Nephron (organoid): ENCODE data around the gene ABLIM1.

Experiments used
- H3K27ac Mint-ChIP-seq, 3 experiments: 2 replicates each; pipeline ENCODE4 v1.8.0; 2020; ENCODE audit warnings: mixed read lengths in 3 of 3, mild to moderate bottlenecking in 2 of 3, moderate library complexity in 1 of 3
- H3K27me3 Mint-ChIP-seq: 2 replicates; pipeline ENCODE4 v1.8.0; 2021; ENCODE audit warnings: low read depth, mild to moderate bottlenecking, moderate library complexity, mixed read lengths
- H3K36me3 Mint-ChIP-seq: 2 replicates; pipeline ENCODE4 v1.8.0; 2020; ENCODE audit warnings: low read depth, mixed read lengths
- H3K4me1 Mint-ChIP-seq: 2 replicates; pipeline ENCODE4 v1.8.0; 2020; ENCODE audit warnings: mixed read lengths
- H3K4me3 Mint-ChIP-seq, 3 experiments: 2 replicates each; pipeline ENCODE4 v1.8.0; 2020; ENCODE audit warnings: mild to moderate bottlenecking in 3 of 3, mixed read lengths in 3 of 3, moderate library complexity in 2 of 3
- H3K9me3 Mint-ChIP-seq: 2 replicates; pipeline ENCODE4 v1.8.0; 2020; ENCODE audit warnings: mixed read lengths
- CTCF ChIP-seq, 3 experiments: fragments of 200-600 bp; sonication (generic); IDR thresholded peaks; one replicate each; pipeline ENCODE4 v1.5.0; 2021; ENCODE audit warnings: antibody characterized with exemption in 3 of 3; ENCODE audit not compliant: unreplicated experiment in 3 of 3

ABLIM1 gene

GRCh38 chr10:114548662-114549061, 109.4 kb downstream of the ABLIM1 start:
- no peaks in the 10 kb centered on the region for H3K27me3 Mint-ChIP-seq
- TF ChIP-seq CTCF (IDR thresholded peaks at IDR 0.05; ENCODE audit: unreplicated experiment in 3 of 3) = peak; percentile 44 to 63 (median 52)
- H3K4me3 Mint-ChIP-seq = no peak overlapping the region
- H3K36me3 Mint-ChIP-seq = no peaks in the 10 kb centered on the region
- peaks cover 16% of the 10 kb centered on the region for H3K4me1 Mint-ChIP-seq
- no peaks in the 10 kb centered on the region for H3K9me3 Mint-ChIP-seq
- H3K27ac Mint-ChIP-seq = no peak overlapping the region

GRCh38 chr10:114547514-114547913, 110.6 kb downstream of the ABLIM1 start:
- H3K27me3 Mint-ChIP-seq = no peaks in the 10 kb centered on the region
- no peak overlapping the region for H3K4me3 Mint-ChIP-seq
- no peaks in the 10 kb centered on the region for H3K36me3 Mint-ChIP-seq
- H3K27ac Mint-ChIP-seq = no peak overlapping the region
- peaks cover 16% of the 10 kb centered on the region for H3K4me1 Mint-ChIP-seq
- H3K9me3 Mint-ChIP-seq = no peaks in the 10 kb centered on the region
- TF ChIP-seq CTCF (IDR thresholded peaks at IDR 0.05; ENCODE audit: unreplicated experiment in 3 of 3) = no peak

GRCh38 chr10:114547056-114547455, 111.0 kb downstream of the ABLIM1 start:
- H3K4me1 Mint-ChIP-seq = peaks cover 14% of the 10 kb centered on the region
- peaks cover under 1% of the 10 kb centered on the region for H3K27me3 Mint-ChIP-seq
- no peak overlapping the region for H3K4me3 Mint-ChIP-seq
- H3K36me3 Mint-ChIP-seq = no peaks in the 10 kb centered on the region
- H3K27ac Mint-ChIP-seq = no peak overlapping the region
- no peak for TF ChIP-seq CTCF (IDR thresholded peaks at IDR 0.05; ENCODE audit: unreplicated experiment in 3 of 3)
- no peaks in the 10 kb centered on the region for H3K9me3 Mint-ChIP-seq

GRCh38 chr10:114545819-114546218, 112.3 kb downstream of the ABLIM1 start:
- H3K9me3 Mint-ChIP-seq = no peaks in the 10 kb centered on the region
- no peak overlapping the region for H3K4me3 Mint-ChIP-seq
- H3K36me3 Mint-ChIP-seq = no peaks in the 10 kb centered on the region
- no peak overlapping the region for H3K27ac Mint-ChIP-seq
- TF ChIP-seq CTCF (IDR thresholded peaks at IDR 0.05; ENCODE audit: unreplicated experiment in 3 of 3) = no peak
- H3K4me1 Mint-ChIP-seq = peaks cover 14% of the 10 kb centered on the region
- H3K27me3 Mint-ChIP-seq = peaks cover 11% of the 10 kb centered on the region

GRCh38 chr10:114545071-114545470, 113.0 kb downstream of the ABLIM1 start:
- TF ChIP-seq CTCF (IDR thresholded peaks at IDR 0.05; ENCODE audit: unreplicated experiment in 3 of 3) = no peak
- no peaks in the 10 kb centered on the region for H3K36me3 Mint-ChIP-seq

DNA sequence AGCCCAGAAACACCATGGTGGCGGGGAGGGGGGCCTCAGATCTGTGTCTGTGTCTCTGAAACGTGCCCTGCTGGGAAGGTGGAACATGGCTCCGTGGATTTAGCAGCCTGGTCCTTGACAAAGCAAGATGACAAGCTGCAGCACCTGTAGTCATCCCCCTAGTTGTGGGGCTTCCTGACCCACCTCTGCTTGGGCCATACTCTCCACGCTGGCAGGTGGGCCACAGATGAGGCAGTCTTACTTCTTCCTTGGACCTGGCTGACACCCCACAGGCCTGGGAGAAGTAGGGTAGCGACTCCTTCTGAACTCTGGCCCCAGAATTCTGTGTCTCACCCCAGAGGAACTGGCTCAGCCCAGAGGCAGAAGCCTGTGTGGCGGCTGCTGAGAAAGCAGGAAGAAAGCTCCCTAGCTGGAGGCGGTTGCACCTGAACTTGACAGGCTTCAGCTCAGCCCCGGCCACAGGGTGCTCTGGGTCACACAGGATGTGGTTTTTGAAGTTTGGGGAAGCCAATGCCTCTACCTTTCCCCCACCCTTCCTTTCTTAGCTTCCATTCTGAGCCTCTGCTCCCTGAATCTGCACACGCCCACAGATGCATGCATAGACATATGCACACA, 113.9 kb downstream of the ABLIM1 start:
- Mint-ChIP-seq H3K4me3 (no peak overlapping the region), H3K27me3 (peaks cover 13% of the 10 kb centered on the region), H3K36me3 (no peaks in the 10 kb centered on the region), H3K27ac (no peak overlapping the region), H3K9me3 (no peaks in the 10 kb centered on the region), H3K4me1 (peaks cover 14% of the 10 kb centered on the region)
- TF ChIP-seq CTCF (IDR thresholded peaks at IDR 0.05; ENCODE audit: unreplicated experiment in 3 of 3) = no peak

More at GRCh38 chr10:114545071-114545470, 113.0 kb downstream of the ABLIM1 start:
- Mint-ChIP-seq H3K9me3 (no peaks in the 10 kb centered on the region), H3K27me3 (peaks cover 13% of the 10 kb centered on the region), H3K4me3 (no peak overlapping the region), H3K27ac (no peak overlapping the region), H3K4me1 (peaks cover 14% of the 10 kb centered on the region)
